Neutrophil (primary cell): Measurements from ENCODE around the gene BLOC1S5.

Experiments
- H3K27ac ChIP-seq: fragments of 200-600 bp; sonication (generic); 2 replicates; pipeline ENCODE4 v1.5.1; 2016; ENCODE audit warnings: mild to moderate bottlenecking, moderate library complexity
- H3K27me3 ChIP-seq: fragments of 200-600 bp; sonication (generic); 2 replicates; pipeline ENCODE4 v1.6.0; 2016; ENCODE audit warnings: mild to moderate bottlenecking
- H3K36me3 ChIP-seq: fragments of 200-600 bp; sonication (generic); 2 replicates; pipeline ENCODE4 v1.5.1; 2017
- H3K4me1 ChIP-seq, 2 experiments: fragments of 200-600 bp in 1 of 2; sonication (generic) in 1 of 2; 1 replicate in 1 of 2; 2 replicates in 1 of 2; pipeline versions ENCODE4 v1.5.1 to v1.6.1; 2013 to 2016; ENCODE audit warnings: low read depth in 1 of 2, low read length in 1 of 2, mild to moderate bottlenecking in 1 of 2, moderate library complexity in 1 of 2; ENCODE audit not compliant: control insufficient read depth in 1 of 2, insufficient read depth in 1 of 2
- H3K4me3 ChIP-seq, 2 experiments: fragments of 200-600 bp in 1 of 2; sonication (generic) in 1 of 2; 1 replicate in 1 of 2; 2 replicates in 1 of 2; pipeline ENCODE4 v1.5.1; 2013 to 2016; ENCODE audit warnings: low read depth in 1 of 2, low read length in 1 of 2, mild to moderate bottlenecking in 1 of 2, moderate library complexity in 1 of 2
- H3K9me3 ChIP-seq: fragments of 200-600 bp; sonication (generic); 2 replicates; pipeline ENCODE4 v1.5.1; 2016
- TF ChIP-seq, protein P1 (sequence below): fragments of 200-600 bp; sonication (generic); IDR thresholded peaks from 2 replicates; pipeline ENCODE4 v1.5.1; 2016; ENCODE audit warnings: antibody characterized with exemption

BLOC1S5 gene

GRCh38 chr6:7970616-7971015 lies 93.6 kb downstream of the BLOC1S5 start:
- no peak overlapping the region for H3K27ac ChIP-seq
- TF ChIP-seq, protein P1, sequence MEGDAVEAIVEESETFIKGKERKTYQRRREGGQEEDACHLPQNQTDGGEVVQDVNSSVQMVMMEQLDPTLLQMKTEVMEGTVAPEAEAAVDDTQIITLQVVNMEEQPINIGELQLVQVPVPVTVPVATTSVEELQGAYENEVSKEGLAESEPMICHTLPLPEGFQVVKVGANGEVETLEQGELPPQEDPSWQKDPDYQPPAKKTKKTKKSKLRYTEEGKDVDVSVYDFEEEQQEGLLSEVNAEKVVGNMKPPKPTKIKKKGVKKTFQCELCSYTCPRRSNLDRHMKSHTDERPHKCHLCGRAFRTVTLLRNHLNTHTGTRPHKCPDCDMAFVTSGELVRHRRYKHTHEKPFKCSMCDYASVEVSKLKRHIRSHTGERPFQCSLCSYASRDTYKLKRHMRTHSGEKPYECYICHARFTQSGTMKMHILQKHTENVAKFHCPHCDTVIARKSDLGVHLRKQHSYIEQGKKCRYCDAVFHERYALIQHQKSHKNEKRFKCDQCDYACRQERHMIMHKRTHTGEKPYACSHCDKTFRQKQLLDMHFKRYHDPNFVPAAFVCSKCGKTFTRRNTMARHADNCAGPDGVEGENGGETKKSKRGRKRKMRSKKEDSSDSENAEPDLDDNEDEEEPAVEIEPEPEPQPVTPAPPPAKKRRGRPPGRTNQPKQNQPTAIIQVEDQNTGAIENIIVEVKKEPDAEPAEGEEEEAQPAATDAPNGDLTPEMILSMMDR = no peak
- peaks cover 23% of the 10 kb centered on the region for H3K27me3 ChIP-seq

More at GRCh38 chr6:7970616-7971015, 93.6 kb downstream of the BLOC1S5 start:
- H3K36me3 ChIP-seq = no peaks in the 10 kb centered on the region
- H3K9me3 ChIP-seq = no peaks in the 10 kb centered on the region
- no peaks in the 10 kb centered on the region for H3K4me1 ChIP-seq
- no peak overlapping the region for H3K4me3 ChIP-seq
